BJ (cell line): ENCODE measurements around the gene TTC5. TPM values are rescaled to one million over a fixed set of nuclear protein-coding genes. Genes with fewer than 3 reads are reported as not detected.

Experiments used
- polyA plus RNA-seq: library from polyadenylated mRNA; depleted of rRNA; stranded (reverse); fragments of >200 nt; gene quantifications from 2 replicates; pipeline ENCODE4 v1.2.3, GENCODE V29; 2011; rRNA removed
- small RNA-seq: library from RNA; depleted of rRNA; stranded (forward); fragments of <200 nt; gene quantifications from one replicate; pipeline ENCODE3, GENCODE V24; 2012; ENCODE audit warnings: low replicate concordance, low read depth; ENCODE audit not compliant: insufficient read length

The TTC5 gene
- polyA plus RNA-seq, 1 experiment = 11.4 TPM

Small RNA genes lying within 50 kb of the gene (small RNA-seq; reads per million reads assigned to genes)
- gene SNORA79B (not detected), gene SNORD126 (23.0 reads per million, percentile 85 among the genes with 10 or more reads in this experiment)

Other genes starting within 250 kb of the TTC5 start
- gene OR4L1, start 245.9 kb downstream of the TTC5 start, polyA plus RNA-seq = not detected in 2 replicates
- gene OR4K17, start 195.2 kb downstream of the TTC5 start, polyA plus RNA-seq = not detected in 2 replicates
- gene OR4N5, start 167.1 kb downstream of the TTC5 start, polyA plus RNA-seq = not detected in 2 replicates
- gene OR11G2, start 115.1 kb downstream of the TTC5 start, polyA plus RNA-seq = not detected in 2 replicates
- not detected in 2 replicates for gene OR11H6, start 82.2 kb downstream of the TTC5 start, polyA plus RNA-seq
- not detected in 2 replicates for gene OR11H7, start 77.0 kb downstream of the TTC5 start, polyA plus RNA-seq
- gene OR11H4, start 66.7 kb downstream of the TTC5 start, polyA plus RNA-seq = not detected in 2 replicates
- gene CCNB1IP1, start 27.3 kb upstream of the TTC5 start, polyA plus RNA-seq = 41.0 and 69.8 TPM in 2 replicates
- 8.2 and 13.6 TPM in 2 replicates for gene PARP2, start 37.7 kb upstream of the TTC5 start, polyA plus RNA-seq
- 12.2 and 12.7 TPM in 2 replicates for gene TEP1, start 107.5 kb upstream of the TTC5 start, polyA plus RNA-seq
- 0.12 and 0.22 TPM in 2 replicates for gene KLHL33, start 130.2 kb upstream of the TTC5 start, polyA plus RNA-seq
- 21.2 and 28.9 TPM in 2 replicates for gene OSGEP, start 148.9 kb upstream of the TTC5 start, polyA plus RNA-seq
- gene APEX1, start 149.3 kb upstream of the TTC5 start, polyA plus RNA-seq = 219 and 237 TPM in 2 replicates
- 28.6 and 38.3 TPM in 2 replicates for gene PIP4P1, start 155.5 kb upstream of the TTC5 start, polyA plus RNA-seq
- 18.4 and 21.4 TPM in 2 replicates for gene PNP, start 163.5 kb upstream of the TTC5 start, polyA plus RNA-seq
- not detected in 2 replicates for gene RNASE10, start 199.6 kb upstream of the TTC5 start, polyA plus RNA-seq